ACHN (cell line): ENCODE data around the gene STEAP4.
A peak's percentile ranks its signal among the peaks of the same experiment; 100 is the strongest.

Source experiments
- DNase-seq: peaks from one replicate; pipeline ENCODE4 v3.0.0-alpha.2; 2015
- in situ Hi-C: cut with HindIII; loops from 2 replicates; pipeline ENCODE4 v1.10.0; 2017; ENCODE audit warnings: low sequenced_read_pairs, low pct_ligation_motif_present, low pct_unique_long_range_greater_than_20kb

STEAP4 gene

DNA sequence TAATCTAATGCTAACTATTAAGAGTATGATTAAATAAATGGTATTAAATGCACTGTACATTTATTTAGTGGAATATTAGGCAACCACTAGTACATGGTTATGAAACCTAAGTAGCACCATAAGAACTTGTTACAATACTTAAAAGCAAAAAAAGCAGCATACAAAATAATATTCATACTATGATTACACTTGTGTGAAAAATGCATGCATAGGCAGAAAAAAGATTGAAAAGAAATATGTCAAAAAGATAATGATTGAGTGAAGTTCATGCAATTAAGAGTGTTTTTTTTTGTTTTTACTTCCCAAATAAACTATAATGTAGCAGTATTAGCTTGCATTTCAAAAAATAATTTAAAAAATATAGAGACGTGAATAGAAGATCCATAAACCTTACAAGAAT is 66.8 kb downstream of the STEAP4 start:
- in situ Hi-C loops: no loop called here
- no peak for DNase-seq

DNA sequence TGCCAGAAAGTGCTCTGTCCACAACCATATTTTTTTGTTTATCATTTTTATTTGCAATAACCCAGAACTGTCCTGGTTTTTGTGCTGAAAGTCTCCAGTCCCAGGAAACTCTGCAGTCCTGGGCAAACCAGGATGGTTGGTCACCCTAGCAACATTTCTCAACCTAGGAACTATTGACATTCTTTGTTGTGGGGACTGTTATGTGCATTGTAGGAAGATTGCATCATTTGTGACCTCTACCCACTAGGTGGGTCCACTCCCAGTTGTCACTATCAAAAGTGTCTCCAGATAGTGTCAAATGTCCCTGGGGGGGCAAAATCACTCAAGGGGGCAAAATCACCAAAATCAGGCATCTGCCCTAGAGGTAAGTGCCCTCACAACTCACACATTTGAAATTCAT is 72.9 kb downstream of the STEAP4 start:
- in situ Hi-C loops: no loop called here
- DNase-seq: no peak

DNA sequence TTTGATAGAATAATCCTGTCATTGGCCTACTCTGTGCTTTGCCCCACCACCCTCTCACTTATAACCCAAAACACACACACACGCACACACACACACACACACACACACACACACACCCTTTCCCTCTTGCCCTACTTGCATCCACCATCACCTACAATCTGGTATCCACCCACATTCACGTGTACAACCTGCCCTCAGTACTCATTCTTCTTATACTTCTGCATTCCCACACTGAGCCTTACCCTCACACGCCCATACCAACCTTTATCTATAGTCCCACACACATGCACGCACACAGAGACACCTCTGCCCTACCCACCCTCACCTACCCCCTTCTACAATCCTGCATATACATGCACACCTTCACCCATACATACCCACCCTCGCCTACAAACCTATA is 76.0 kb downstream of the STEAP4 start:
- in situ Hi-C loops: no loop called here
- DNase-seq: no peak

DNA sequence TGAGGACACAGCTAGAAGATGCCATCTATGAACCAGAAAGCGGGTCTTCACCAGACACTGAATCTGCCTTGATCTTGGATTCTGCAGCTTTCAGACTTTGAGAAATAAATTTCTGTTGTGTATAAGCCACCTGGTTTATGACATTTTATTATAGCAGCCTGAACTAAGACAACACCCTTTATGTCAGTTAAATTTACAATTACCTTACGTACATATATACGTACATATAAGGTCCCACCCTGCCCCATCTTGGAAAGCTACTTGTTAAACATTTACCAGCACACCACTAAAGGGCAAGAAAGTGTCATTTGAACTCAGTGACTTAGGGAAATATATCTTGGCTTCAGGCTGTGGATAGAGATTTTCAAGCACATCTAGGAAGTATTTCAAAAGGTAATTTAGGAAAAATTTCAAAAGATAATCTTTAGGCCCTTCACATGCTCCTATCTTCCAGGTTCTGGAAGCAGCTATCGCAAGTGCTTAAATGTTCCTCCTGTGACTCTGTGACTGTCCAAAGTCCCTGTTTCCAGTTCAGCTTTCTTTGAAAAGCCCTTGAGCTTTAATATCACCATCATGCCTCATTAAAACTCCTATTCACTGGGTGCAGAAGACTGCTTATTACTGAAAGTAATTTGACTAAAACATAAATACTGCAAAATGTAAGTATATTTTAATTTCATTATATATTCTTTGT is 77.2 kb downstream of the STEAP4 start:
- DNase-seq: no peak
- in situ Hi-C loops: no loop called here

GRCh38 chr7:88226886-88227516 is 79.7 kb downstream of the STEAP4 start:
- peak; percentile 96 for DNase-seq
- in situ Hi-C loops: no loop called here

DNA sequence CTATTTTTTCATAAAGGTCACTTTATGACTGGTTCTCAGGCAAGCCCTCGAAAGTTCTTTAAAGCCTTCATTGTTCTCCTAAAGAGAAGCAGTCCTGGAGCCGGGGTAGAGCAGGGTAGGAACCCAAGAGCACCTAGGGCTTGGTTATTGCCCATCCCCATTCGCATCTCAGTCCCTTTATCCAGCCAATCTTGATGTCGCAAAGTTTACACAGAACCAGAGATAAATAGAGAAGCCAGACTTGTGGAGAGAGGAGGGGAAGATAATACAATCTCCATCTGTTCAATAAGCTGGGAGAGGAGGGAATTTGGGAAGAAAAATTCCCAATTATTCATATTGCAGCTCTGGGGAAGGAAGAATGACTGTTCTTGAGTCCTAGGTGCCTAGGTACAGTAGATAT is 80.5 kb downstream of the STEAP4 start:
- in situ Hi-C loops: no loop called here
- no peak for DNase-seq

- DNase-seq: peak; percentile 73
- in situ Hi-C loops: no loop called here
Observed at GRCh38 chr7:88224601-88225275, 82.0 kb downstream of the STEAP4 start.

- in situ Hi-C loops: no loop called here
Observed at GRCh38 chr7:88223265-88223664, 83.4 kb downstream of the STEAP4 start.

More at GRCh38 chr7:88223265-88223664, 83.4 kb downstream of the STEAP4 start:
- no peak for DNase-seq
